ENCODE data around the gene H1-8.

- TF ChIP-seq CTCF (IDR thresholded peaks at IDR 0.05; ENCODE audit: insufficient read depth, low read length, poor library complexity, severe bottlenecking), result no peak
- TF ChIP-seq EZH2phosphoT487 (conservative IDR thresholded peaks at IDR 0.05; ENCODE audit: low read length), result no peak
Measured at GRCh38 chr3:129518581-129518980, 24.4 kb upstream of the H1-8 start.

Measured in SU-DHL-6 (cell line).